Activated T-helper 9 cell treated with anti-CD3 and anti-CD28 coated beads, Interleukin-2, amount 50 U/mL, for 16 hours (primary cell): ENCODE results near the gene KRTAP5-10.
"Not testable (repeated sequence)": the region's sequence is repeated elsewhere in the genome, so short reads cannot be mapped to it uniquely, and the experiment has no call there.

ENCODE experiments used
- DNase-seq: peaks from one replicate; pipeline ENCODE4 v3.0.0-alpha.2; 2020; ENCODE audit warnings: low read depth

The KRTAP5-10 gene

GRCh38 chr11:71611218-71611910 is 46.0 kb downstream of the KRTAP5-10 start:
- DNase-seq = not testable (repeated sequence)

DNA sequence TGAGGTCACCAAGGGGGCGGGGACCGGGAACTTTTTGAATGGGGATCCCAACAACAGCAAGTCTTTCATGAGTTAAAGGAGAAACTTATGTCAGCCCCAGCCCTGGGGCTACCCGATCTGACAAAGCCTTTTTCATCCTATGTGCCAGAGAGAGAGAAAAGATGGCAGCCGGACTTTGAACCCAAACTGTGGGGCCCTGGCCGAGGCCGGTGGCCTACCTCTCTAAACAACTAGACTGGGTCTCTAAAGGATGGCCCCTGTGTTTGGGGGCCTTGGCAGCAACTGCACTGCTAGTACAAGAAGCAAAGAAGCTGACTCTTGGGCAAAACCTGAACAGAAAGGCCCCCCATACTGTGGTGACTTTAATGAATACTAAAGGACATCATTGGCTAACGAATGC is 48.6 kb downstream of the KRTAP5-10 start:
- not testable (repeated sequence) for DNase-seq

DNA sequence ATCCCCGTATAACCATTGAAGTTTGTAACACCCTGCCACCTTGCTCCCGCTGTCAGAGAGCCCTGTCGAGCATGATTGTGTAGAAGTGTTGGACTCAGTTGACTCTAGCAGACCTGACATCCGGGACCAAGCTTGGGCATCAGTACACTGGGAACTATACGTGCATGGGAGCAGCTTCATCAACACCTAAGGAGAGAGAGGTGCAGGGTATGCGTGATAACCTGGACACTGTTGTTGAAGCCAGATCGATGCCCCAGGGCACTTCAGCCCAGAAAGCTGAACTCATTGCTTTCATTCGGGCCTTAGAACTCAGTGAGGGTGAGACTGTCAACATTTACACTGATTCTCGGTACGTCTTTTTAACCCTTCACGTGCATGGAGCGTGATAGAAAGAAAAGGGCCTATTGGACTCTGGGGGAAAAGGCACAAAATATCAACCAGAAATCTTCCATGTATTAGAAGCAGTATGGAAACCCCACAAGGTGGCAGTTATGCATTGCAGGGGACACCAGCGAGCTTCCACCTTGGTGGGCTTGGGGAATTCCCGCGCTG is 49.1 kb downstream of the KRTAP5-10 start:
- DNase-seq = not testable (repeated sequence)

DNA sequence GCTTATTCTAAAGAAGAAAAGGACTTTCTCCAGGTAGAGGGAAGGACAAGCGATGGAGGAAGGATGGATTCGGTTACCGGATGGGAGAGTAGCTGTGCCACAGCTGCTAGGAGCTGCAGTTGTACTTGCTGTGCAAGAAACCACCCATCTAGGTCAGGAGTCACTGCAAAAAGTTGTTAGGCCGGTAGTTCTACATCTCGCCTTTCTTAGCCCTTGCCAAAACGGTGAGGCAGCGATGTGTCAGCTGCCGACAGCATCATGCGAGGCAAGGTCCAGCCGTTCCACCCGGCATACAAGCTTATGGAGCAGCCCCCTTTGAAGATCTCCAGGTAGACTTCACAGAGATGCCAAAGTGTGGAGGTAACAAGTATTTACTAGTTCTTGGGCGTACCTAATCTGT is 49.6 kb downstream of the KRTAP5-10 start:
- DNase-seq = not testable (repeated sequence)
